Naive B cell (primary cell): ENCODE data around the gene CEP97. TPM values are rescaled to one million over a fixed set of nuclear protein-coding genes. Genes with fewer than 3 reads are reported as not detected.
"Not testable (repeated sequence)": the region's sequence is repeated elsewhere in the genome, so short reads cannot be mapped to it uniquely, and the experiment has no call there.

ENCODE experiments used
- ATAC-seq, 2 donors: fragments of 150-1000 bp; cut with Tn5 transposase; 2 replicates each; pipeline ENCODE4 v1.10.0; 2021; ENCODE audit warnings: low read depth in 2 of 2, mild to moderate bottlenecking in 2 of 2, moderate library complexity in 2 of 2
- DNase-seq: peaks from one replicate; pipeline ENCODE4 v3.0.0; 2022
- H3K27ac Mint-ChIP-seq, 6 donors: one replicate each; pipeline ENCODE4 v1.8.0; 2020 to 2022; ENCODE audit warnings: mild to moderate bottlenecking in 6 of 6, mixed read lengths in 6 of 6, moderate library complexity in 5 of 6, inconsistent platforms in 2 of 6
- H3K27me3 Mint-ChIP-seq, 3 donors: one replicate each; pipeline ENCODE4 v1.8.0; 2021 to 2022; ENCODE audit warnings: mixed read lengths in 3 of 3, mild to moderate bottlenecking in 1 of 3
- H3K36me3 Mint-ChIP-seq, 2 donors: one replicate each; pipeline ENCODE4 v1.8.0; 2020 to 2022; ENCODE audit warnings: mixed read lengths in 2 of 2, inconsistent platforms in 1 of 2, mild to moderate bottlenecking in 1 of 2
- H3K4me1 Mint-ChIP-seq, 3 donors: one replicate each; pipeline ENCODE4 v1.8.0; 2020 to 2022; ENCODE audit warnings: mixed read lengths in 3 of 3, inconsistent platforms in 1 of 3, mild to moderate bottlenecking in 1 of 3, moderate library complexity in 1 of 3
- H3K4me3 Mint-ChIP-seq, 8 donors: one replicate each; pipeline ENCODE4 v1.8.0; 2020 to 2022; ENCODE audit warnings: mild to moderate bottlenecking in 8 of 8, mixed read lengths in 8 of 8, moderate library complexity in 8 of 8, inconsistent platforms in 2 of 8
- H3K9me3 Mint-ChIP-seq, 7 donors: one replicate each; pipeline ENCODE4 v1.8.0; 2020 to 2022; ENCODE audit warnings: mixed read lengths in 7 of 7, mild to moderate bottlenecking in 5 of 7, inconsistent platforms in 2 of 7, moderate library complexity in 1 of 7
- polyA plus RNA-seq, 6 donors: library from polyadenylated mRNA; unstranded; fragments of 300-500 nt; fragmentation: Illumina TruSeq; gene quantifications; one replicate each; pipeline ENCODE4 v1.2.3, GENCODE V29; 2021; ENCODE audit warnings: low read depth in 6 of 6

CEP97 gene
- polyA plus RNA-seq, 6 donors from 2014 or later, result 4.1 to 5.8 (median 4.9) TPM

DNA sequence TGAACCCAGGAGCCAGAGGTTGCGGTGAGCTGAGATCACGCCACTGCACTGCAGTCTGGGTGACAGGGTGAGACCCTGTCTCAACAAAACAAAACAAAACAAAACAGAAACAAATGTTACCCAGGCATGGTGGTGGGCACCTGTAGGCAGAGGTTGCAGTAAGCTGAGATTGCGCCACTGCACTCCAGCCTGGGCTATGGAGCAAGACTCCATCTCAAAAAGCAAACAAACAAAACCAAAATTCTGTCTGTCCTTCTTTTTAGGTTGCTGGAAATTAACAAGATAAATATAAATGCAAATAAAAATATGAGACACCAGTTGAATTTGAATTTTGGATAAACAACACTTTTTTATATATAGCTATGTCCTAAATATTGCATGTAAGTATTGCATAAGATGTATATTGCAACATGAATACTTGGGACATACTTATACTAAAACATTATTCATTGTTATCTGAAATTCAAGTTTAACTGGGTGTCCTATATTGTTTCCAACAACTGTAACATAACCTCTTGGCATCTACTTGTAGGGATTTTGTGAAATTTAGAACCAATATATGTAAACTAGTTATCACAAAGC lies 4.7 kb upstream of the CEP97 start:
- ATAC-seq, result no peak
- H3K27ac Mint-ChIP-seq, result peak overlapping the region in 1 of 6 donors; percentile 78
- no peaks in the 10 kb centered on the region for H3K9me3 Mint-ChIP-seq
- no peak for DNase-seq
- H3K27me3 Mint-ChIP-seq, result no peaks in the 10 kb centered on the region
- H3K36me3 Mint-ChIP-seq, result no peaks in the 10 kb centered on the region
- peaks cover 19 to 30% (median 27%) of the 10 kb centered on the region in 3 donors for H3K4me1 Mint-ChIP-seq
- H3K4me3 Mint-ChIP-seq, result no peak overlapping the region

DNA sequence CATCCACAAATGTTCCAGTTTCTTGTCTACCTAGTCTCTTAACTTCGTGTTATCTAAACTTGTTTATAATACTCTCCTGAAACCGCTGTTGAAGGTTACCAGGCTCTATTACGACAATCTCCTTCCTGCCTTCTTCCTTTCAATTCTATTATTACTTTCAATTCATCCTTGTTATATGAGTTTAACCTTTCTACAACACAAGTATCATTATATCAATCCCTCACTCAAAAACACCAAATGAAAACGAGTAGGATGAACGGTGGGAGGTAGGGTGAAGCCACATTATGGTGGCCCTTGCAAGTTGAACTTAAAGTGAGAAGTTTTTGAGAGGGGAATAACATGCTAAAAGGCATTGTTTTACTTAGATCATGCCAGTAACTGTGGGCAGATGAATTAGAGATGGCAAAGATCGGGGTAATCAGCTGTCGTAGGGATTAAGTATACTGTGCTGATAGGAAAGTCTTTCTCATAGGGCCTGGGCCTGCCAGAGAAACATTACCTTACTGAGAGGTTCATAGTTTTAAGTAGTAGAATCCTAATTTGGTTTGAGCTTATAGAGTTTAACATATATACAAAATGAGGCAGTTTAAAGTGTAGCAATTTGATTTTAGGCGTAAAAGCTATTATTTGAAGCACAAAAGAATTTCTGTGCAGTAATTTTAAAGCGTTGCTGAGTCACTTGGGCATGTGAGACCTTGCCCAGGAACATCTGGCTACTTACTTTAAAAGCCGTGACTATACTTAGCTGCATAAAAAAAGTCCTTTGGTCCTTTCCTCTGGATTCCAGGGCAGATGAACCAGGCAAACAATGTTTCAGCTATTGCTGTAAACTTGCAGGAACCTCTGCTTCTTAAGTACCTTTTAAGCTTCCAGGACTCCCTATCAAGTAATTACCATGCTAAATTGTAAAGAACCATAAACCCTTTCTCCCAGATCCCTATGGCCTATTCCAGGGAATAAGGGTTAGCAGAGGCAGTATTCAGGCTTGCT lies 3.3 kb upstream of the CEP97 start:
- Mint-ChIP-seq H3K36me3 (no peaks in the 10 kb centered on the region), H3K4me1 (peaks cover 19 to 38% (median 32%) of the 10 kb centered on the region in 3 donors), H3K4me3 (peak overlapping the region in 5 of 8 donors; percentile 32 to 74 (median 50)), H3K27ac (peak overlapping the region; percentile 56 to 92 (median 80)), H3K9me3 (no peaks in the 10 kb centered on the region), H3K27me3 (no peaks in the 10 kb centered on the region)
- ATAC-seq, result no peak
- DNase-seq, result no peak

DNA sequence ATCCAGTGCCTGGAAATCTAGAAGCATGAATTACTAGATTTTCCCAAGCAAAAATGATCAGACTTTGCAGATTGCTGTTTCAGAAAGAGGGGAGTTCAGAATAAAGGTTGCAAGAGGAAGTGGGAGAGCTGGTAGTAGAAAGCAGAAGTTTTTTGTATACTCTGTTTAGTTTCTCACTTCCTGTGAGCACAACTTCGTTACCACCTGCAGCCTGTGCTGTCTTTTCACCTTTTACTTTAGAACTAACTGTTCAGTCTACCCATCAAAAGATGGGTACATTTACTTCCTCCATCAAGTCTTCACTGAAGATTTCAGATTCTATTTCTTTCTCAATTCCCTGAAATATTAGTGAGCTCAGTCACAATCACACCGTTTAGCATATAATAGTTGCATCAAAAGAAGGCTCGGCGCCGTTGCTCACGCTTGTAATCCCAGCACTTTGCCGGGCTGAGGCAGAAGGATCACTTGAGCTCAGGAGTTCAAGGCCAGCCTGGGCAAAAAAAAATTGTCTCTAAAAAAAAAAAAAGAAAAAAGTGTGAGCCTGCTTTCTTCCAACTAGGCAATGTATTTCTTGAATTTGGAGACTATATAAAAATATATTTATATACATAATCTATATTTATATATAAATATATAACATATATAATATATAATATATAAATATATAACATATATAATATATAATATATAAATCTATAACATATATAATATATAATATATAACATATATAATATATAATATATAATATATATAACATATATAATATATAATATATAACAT lies 1.8 kb upstream of the CEP97 start:
- Mint-ChIP-seq H3K36me3 (no peaks in the 10 kb centered on the region), H3K4me3 (peak overlapping the region; percentile 32 to 82 (median 65)), H3K27ac (peak overlapping the region; percentile 56 to 95 (median 87)), H3K27me3 (no peaks in the 10 kb centered on the region), H3K9me3 (no peaks in the 10 kb centered on the region), H3K4me1 (peaks cover 19 to 38% (median 32%) of the 10 kb centered on the region in 3 donors)
- ATAC-seq (peak; percentile 56 to 58), DNase-seq (peak; percentile 68)

DNA sequence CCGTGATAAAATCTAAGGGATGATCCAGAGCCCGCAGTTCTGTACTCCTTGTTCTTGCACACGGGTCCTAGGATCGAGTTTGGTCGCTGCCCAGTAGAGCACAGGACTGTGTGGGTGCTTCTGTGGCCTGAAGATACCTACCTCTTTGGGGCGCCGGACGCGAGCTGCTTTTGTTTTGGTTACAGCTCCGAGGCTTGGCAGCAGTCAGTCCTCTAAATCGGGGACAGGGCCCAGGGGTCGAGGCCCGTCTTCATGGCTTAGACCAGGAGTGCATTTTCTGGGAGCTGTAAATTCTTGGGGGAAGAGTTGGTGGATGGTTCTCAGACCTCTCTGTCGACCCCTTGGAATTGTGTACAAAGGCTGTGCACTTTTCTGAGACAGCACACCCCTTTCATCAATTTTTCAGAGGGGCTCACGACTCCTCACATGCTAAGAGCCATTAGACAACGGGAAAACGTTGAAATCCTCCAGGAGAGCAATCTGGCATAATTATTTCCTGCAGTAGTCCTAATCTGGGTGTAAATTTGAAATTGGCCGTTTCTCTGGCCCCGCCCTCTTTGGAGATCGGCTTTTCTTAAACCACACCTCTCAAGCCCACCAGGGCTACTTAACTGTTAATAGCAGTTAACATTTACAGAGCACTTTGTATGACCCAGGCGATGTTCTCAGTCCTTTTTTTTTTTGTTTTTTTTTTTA lies 928 bp downstream of the CEP97 start:
- H3K9me3 Mint-ChIP-seq, result no peaks in the 10 kb centered on the region
- DNase-seq (peak; percentile 31), ATAC-seq (peak; percentile 9 to 11)
- H3K27ac Mint-ChIP-seq, result peak overlapping the region; percentile 91 to 97 (median 93)
- H3K27me3 Mint-ChIP-seq, result no peaks in the 10 kb centered on the region
- peaks cover 19 to 38% (median 32%) of the 10 kb centered on the region in 3 donors for H3K4me1 Mint-ChIP-seq
- H3K4me3 Mint-ChIP-seq, result peak overlapping the region; percentile 91 to 99 (median 98)
- no peaks in the 10 kb centered on the region for H3K36me3 Mint-ChIP-seq

DNA sequence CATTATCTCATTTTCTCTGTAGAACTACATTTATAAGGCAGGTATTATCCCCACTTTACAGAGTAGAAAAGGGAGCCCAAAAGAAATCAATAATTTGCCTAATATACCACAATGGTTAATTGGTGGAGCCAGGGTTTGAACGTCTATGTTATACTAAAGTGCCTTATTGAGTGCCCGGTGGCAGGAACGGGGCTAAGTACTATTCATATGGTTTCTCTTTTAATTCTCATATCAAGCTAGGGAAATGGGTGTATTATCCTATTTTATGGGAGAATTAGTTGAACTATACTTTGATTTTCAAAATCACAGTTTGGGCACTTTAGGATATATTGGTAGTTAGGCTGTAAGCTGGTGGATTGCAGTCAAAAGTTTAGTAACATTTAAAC lies 1.5 kb downstream of the CEP97 start:
- DNase-seq, result no peak
- no peaks in the 10 kb centered on the region for H3K36me3 Mint-ChIP-seq
- H3K27ac Mint-ChIP-seq, result peak overlapping the region in 5 of 6 donors; percentile 91 to 96 (median 93)
- no peaks in the 10 kb centered on the region for H3K27me3 Mint-ChIP-seq
- peak overlapping the region; percentile 91 to 99 (median 98) for H3K4me3 Mint-ChIP-seq
- peaks cover 16 to 34% (median 29%) of the 10 kb centered on the region in 3 donors for H3K4me1 Mint-ChIP-seq
- no peaks in the 10 kb centered on the region for H3K9me3 Mint-ChIP-seq
- no peak for ATAC-seq

DNA sequence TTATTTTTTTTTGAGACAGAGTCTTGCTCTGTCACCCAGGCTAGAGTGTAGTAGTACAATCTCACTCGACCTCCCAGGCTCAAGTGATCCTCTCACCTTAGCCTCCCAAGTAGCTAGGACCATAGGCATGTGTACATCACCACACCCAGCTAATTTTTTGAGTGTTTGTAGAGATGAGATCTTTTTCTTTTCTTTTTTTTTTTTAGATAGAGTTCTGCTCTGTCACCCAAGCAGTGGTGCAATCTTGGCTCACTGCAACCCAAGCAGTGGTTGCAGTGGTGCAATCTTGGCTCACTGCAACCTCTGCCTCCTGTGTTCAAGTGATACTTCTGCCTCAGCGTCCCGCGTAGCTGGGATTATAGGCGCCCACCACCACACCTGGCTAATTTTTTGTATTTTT lies 5.2 kb downstream of the CEP97 start:
- Mint-ChIP-seq H3K4me3 (no peak overlapping the region), H3K4me1 (peaks cover 2 to 7% (median 5%) of the 10 kb centered on the region in 3 donors), H3K9me3 (no peaks in the 10 kb centered on the region), H3K27ac (no peak overlapping the region), H3K27me3 (no peaks in the 10 kb centered on the region), H3K36me3 (peaks cover 7 to 27% of the 10 kb centered on the region in 2 donors)
- DNase-seq (no peak), ATAC-seq (no peak)

DNA sequence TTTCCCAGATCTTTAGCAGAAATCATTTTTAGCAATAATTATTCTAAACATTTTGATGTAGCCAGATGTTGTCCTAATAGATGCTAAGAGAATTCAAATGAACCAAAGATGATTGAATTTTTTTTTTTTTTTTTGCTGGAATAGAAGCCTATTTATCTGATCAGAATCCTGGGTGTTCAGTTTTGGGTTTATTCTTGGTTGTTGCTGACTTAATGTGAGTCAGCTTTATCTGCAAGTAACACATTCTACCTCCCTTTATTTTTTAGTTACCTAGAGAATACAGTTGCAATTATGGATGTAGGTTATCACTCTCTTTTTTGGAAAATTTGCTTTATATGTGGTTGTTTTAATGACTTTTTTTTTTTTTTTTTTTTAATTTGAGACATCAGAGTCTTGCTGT lies 6.4 kb downstream of the CEP97 start:
- Mint-ChIP-seq H3K27ac (no peak overlapping the region), H3K9me3 (no peaks in the 10 kb centered on the region), H3K36me3 (peaks cover 12 to 37% of the 10 kb centered on the region in 2 donors), H3K4me3 (no peak overlapping the region), H3K4me1 (peaks cover 2 to 3% (median 2%) of the 10 kb centered on the region in 3 donors), H3K27me3 (no peaks in the 10 kb centered on the region)
- ATAC-seq (no peak), DNase-seq (no peak)

DNA sequence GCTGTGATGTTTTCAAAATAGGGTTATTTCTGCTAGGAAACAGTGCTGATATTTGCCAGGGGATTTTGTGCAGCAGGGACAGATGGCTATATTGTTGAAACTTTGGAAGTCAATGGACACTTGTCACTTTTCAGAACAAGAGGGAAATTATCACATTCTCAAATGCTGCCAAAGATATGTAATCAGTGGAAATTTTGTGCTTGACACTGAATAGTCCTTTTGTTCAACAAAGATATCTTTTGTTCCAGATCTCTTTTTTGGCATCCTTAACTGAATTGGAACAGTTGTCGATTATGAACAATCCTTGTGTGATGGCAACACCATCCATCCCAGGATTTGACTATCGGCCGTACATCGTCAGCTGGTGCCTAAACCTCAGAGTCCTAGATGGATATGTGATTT lies 7.8 kb downstream of the CEP97 start:
- ATAC-seq (no peak), DNase-seq (no peak)
- Mint-ChIP-seq H3K9me3 (no peaks in the 10 kb centered on the region), H3K27ac (no peak overlapping the region), H3K4me1 (peaks cover 0 to 2% (median 0%) of the 10 kb centered on the region in 3 donors), H3K27me3 (no peaks in the 10 kb centered on the region), H3K36me3 (peaks cover 22 to 42% of the 10 kb centered on the region in 2 donors), H3K4me3 (no peak overlapping the region)

DNA sequence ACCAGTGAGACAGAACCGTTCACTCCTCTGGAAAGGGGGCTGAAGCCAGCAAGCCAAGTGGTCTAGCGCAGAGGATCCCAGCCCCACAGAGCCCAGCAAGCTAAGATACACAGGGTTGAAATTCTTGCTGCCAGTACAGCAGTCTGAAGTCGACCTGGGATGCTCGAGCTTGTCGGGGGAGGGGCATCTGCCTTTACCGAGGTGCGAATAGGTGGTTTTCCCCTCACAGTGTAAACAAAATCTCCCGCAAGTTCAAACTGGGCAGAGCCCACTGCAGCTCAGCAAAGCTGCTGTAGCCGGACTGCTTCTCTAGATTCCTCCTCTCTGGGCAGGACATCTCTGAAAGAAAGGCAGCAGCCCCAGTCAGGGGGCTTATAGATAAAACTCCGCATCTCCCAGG lies 11.4 kb downstream of the CEP97 start:
- Mint-ChIP-seq H3K9me3 (no peaks in the 10 kb centered on the region), H3K36me3 (peaks cover 30 to 47% of the 10 kb centered on the region in 2 donors), H3K27ac (no peak overlapping the region), H3K4me1 (peaks cover 0 to 2% (median 0%) of the 10 kb centered on the region in 3 donors), H3K4me3 (no peak overlapping the region), H3K27me3 (no peaks in the 10 kb centered on the region)
- ATAC-seq (no peak), DNase-seq (no peak)

DNA sequence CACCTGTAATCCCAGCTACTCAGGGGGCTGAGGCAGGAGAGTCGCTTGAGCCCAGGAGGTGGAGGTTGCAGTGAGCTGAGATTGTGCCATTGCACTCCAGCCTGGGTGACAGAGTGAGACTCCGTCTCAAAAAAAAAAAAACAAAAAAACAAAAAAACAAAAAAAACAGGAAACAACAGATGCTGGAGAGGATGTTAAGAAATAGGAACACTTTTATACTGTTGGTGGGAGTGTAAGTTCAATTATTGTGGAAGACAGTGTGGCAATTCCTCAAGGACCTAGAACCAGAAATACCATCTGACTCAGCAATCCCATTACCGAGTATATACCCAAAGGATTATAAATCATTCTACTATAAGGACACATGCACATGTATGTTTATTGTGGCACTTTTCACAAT lies 17.5 kb downstream of the CEP97 start:
- ATAC-seq, result not testable (repeated sequence)

DNA sequence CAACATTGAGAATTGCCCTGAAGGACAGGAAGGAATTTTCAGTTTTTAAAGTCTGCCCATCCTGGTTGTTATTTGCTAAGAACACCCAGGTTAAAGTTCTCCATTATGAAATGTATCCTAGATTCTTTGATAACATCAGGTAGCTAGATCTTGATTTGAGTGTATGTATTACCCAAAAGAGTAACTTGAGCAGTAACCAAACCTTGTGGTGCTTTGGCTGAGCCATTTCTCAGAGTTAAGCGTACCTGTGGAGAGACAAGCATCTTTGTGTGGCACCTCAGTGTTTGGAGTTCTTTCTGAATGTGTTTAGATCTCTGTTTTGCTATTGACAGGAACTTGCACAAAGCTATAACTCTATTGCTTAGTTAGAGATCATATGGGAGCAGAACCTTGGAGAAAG lies 20.4 kb downstream of the CEP97 start:
- peaks cover 0 to 6% of the 10 kb centered on the region in 2 donors for H3K36me3 Mint-ChIP-seq
- DNase-seq (no peak), ATAC-seq (no peak)
- no peaks in the 10 kb centered on the region for H3K4me1 Mint-ChIP-seq
- peaks cover 0 to 8% (median 0%) of the 10 kb centered on the region in 7 donors for H3K9me3 Mint-ChIP-seq
- peak overlapping the region in 1 of 6 donors; percentile 4 for H3K27ac Mint-ChIP-seq
- no peak overlapping the region for H3K4me3 Mint-ChIP-seq
- no peaks in the 10 kb centered on the region for H3K27me3 Mint-ChIP-seq

More for the DNA sequence above, 17.5 kb downstream of the CEP97 start:
- not testable (repeated sequence) for H3K4me3 Mint-ChIP-seq, DNase-seq, H3K9me3 Mint-ChIP-seq, H3K4me1 Mint-ChIP-seq, H3K27ac Mint-ChIP-seq, H3K27me3 Mint-ChIP-seq
- peaks cover 11 to 13% of the 10 kb centered on the region in 2 donors for H3K36me3 Mint-ChIP-seq

DNA sequence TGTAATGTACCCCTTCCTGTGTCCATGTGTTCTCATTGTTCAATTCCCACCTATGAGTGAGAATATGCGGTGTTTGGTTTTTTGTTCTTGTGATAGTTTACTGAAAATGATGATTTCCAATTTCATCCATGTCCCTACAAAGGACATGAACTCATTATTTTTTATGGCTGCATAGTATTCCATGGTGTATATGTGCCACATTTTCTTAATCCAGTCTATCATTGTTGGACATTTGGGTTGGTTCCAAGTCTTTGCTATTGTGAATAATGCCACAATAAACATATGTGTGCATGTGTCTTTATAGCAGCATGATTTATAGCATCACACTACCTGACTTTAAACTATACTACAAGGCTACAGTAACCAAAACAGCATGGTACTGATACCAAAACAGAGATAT lies 21.5 kb downstream of the CEP97 start:
- not testable (repeated sequence) for H3K36me3 Mint-ChIP-seq, H3K4me3 Mint-ChIP-seq, ATAC-seq, H3K27ac Mint-ChIP-seq, DNase-seq, H3K27me3 Mint-ChIP-seq, H3K4me1 Mint-ChIP-seq
- peaks cover 0 to 10% (median 2%) of the 10 kb centered on the region in 7 donors for H3K9me3 Mint-ChIP-seq
